AG09309 (cell line): ENCODE measurements around the gene RBFOX1.
A peak's percentile ranks its signal among the peaks of the same experiment; 100 is the strongest.

Experiments
- DNase-seq: peaks from one replicate; pipeline ENCODE4 v3.0.0-alpha.2; 2010; ENCODE audit warnings: low read depth
- H3K4me3 ChIP-seq: 2 replicates; pipeline ENCODE4 v1.5.1; 2011; ENCODE audit warnings: mild to moderate bottlenecking, low read depth, low read length, moderate library complexity; ENCODE audit not compliant: control insufficient read depth
- CTCF ChIP-seq: IDR thresholded peaks from 2 replicates; pipeline ENCODE4 v1.5.1; 2011; ENCODE audit warnings: mild to moderate bottlenecking, low read depth, low read length, inconsistent platforms; ENCODE audit not compliant: insufficient read depth, control insufficient read depth; ENCODE audit errors: missing control alignments

The RBFOX1 gene

GRCh38 chr16:7303660-7304200 is 28.9 kb upstream of the RBFOX1 start:
- H3K4me3 ChIP-seq = no peak overlapping the region
- TF ChIP-seq CTCF = no peak
- no peak for DNase-seq

GRCh38 chr16:7304279-7304678 is 28.4 kb upstream of the RBFOX1 start:
- no peak overlapping the region for H3K4me3 ChIP-seq
- no peak for DNase-seq
- TF ChIP-seq CTCF = no peak

- no peak for DNase-seq
- H3K4me3 ChIP-seq = no peak overlapping the region
- TF ChIP-seq CTCF = no peak
Measured at GRCh38 chr16:7304958-7305357, 27.7 kb upstream of the RBFOX1 start.

GRCh38 chr16:7313170-7313569 is 19.5 kb upstream of the RBFOX1 start:
- no peak for DNase-seq

GRCh38 chr16:7314163-7314562 is 18.5 kb upstream of the RBFOX1 start:
- DNase-seq = no peak
- H3K4me3 ChIP-seq = no peak overlapping the region
- no peak for TF ChIP-seq CTCF

More at GRCh38 chr16:7313170-7313569, 19.5 kb upstream of the RBFOX1 start:
- no peak overlapping the region for H3K4me3 ChIP-seq
- TF ChIP-seq CTCF = peak; percentile 15

GRCh38 chr16:7315813-7316212 is 16.8 kb upstream of the RBFOX1 start:
- DNase-seq = no peak
- no peak overlapping the region for H3K4me3 ChIP-seq
- TF ChIP-seq CTCF = no peak
